T-cell (primary cell): Measurements from ENCODE around the gene ZNF160. TPM values are rescaled to one million over a fixed set of nuclear protein-coding genes. Genes with fewer than 3 reads are reported as not detected.

Experiments
- ATAC-seq, 4 experiments: fragments of 200-7000 bp in 3 of 4; fragments of 150-1000 bp in 1 of 4; cut with Tn5 transposase; replicated peaks in 1 of 4; 1 replicate in 3 of 4; 2 replicates in 1 of 4; pipeline ENCODE4 v1.10.0; 2021; ENCODE audit warnings: moderate library complexity in 3 of 4, mild to moderate bottlenecking in 2 of 4, moderate number of reproducible peaks in 1 of 4
- CTCF ChIA-PET, 2 donors: fragments of 300-600 bp; sonication (Branson Sonifier 250); formaldehyde crosslinking; loops; one replicate each; lab custom pipeline; 2022; ENCODE audit warnings: antibody characterized with exemption in 2 of 2; lab: Charles Lee
- POLR2A ChIA-PET, 2 donors: fragments of 300-600 bp; sonication (Branson Sonifier 250); formaldehyde crosslinking; loops; one replicate each; lab custom pipeline; 2022; ENCODE audit warnings: antibody characterized with exemption in 2 of 2; lab: Charles Lee
- DNase-seq, 35 experiments: peaks; one replicate each; pipeline versions ENCODE4 v3.0.0 to v3.0.0-alpha.2; 2013 to 2023
- H3K27ac ChIP-seq: one replicate; pipeline ENCODE4 v1.5.1; 2013; ENCODE audit warnings: low read length
- H3K27me3 ChIP-seq, 2 experiments: replicated peaks in 1 of 2; 1 replicate in 1 of 2; 2 replicates in 1 of 2; pipeline versions ENCODE4 v1.6.1 to v1.7.0; 2013; ENCODE audit warnings: low read length in 1 of 2, mixed read lengths in 1 of 2; ENCODE audit not compliant: control insufficient read depth in 2 of 2, insufficient read depth in 2 of 2; ENCODE audit errors: extremely low read depth in 1 of 2
- H3K36me3 ChIP-seq, 2 donors: 1 replicate in 1 of 2; 2 replicates in 1 of 2; pipeline versions ENCODE4 v1.6.1 to v1.7.0; 2013; ENCODE audit warnings: low read length in 1 of 2; ENCODE audit not compliant: control insufficient read depth in 2 of 2, insufficient read depth in 1 of 2; ENCODE audit errors: extremely low read depth in 1 of 2
- H3K4me1 ChIP-seq, 2 experiments: 1 replicate in 1 of 2; 2 replicates in 1 of 2; pipeline versions ENCODE4 v1.6.1 to v1.7.0; 2013; ENCODE audit warnings: low read length in 2 of 2, mixed read lengths in 1 of 2; ENCODE audit not compliant: insufficient read depth in 2 of 2, control insufficient read depth in 1 of 2; ENCODE audit errors: extremely low read depth in 1 of 2
- H3K4me3 ChIP-seq, 2 donors: 1 replicate in 1 of 2; 2 replicates in 1 of 2; pipeline versions ENCODE4 v1.5.1 to v1.7.0; 2013; ENCODE audit warnings: mild to moderate bottlenecking in 2 of 2, low read length in 1 of 2, moderate library complexity in 1 of 2; ENCODE audit not compliant: control insufficient read depth in 1 of 2; ENCODE audit errors: extremely low read depth in 1 of 2
- H3K9me3 ChIP-seq: 2 replicates; pipeline ENCODE4 v1.7.0; 2013
- H3K27ac Mint-ChIP-seq, 2 donors: one replicate each; pipeline ENCODE4 v1.8.0; 2020 to 2021; ENCODE audit warnings: mild to moderate bottlenecking in 2 of 2, mixed read lengths in 2 of 2
- H3K27me3 Mint-ChIP-seq, 2 donors: one replicate each; pipeline ENCODE4 v1.8.0; 2021 to 2022; ENCODE audit warnings: mixed read lengths in 2 of 2
- H3K36me3 Mint-ChIP-seq: one replicate; pipeline ENCODE4 v1.8.0; 2021; ENCODE audit warnings: mixed read lengths
- H3K4me1 Mint-ChIP-seq, 3 donors: one replicate each; pipeline ENCODE4 v1.8.0; 2020 to 2022; ENCODE audit warnings: mixed read lengths in 3 of 3, mild to moderate bottlenecking in 1 of 3
- H3K4me3 Mint-ChIP-seq, 3 donors: one replicate each; pipeline ENCODE4 v1.8.0; 2020 to 2022; ENCODE audit warnings: mild to moderate bottlenecking in 3 of 3, mixed read lengths in 3 of 3, moderate library complexity in 3 of 3
- H3K9me3 Mint-ChIP-seq, 3 donors: one replicate each; pipeline ENCODE4 v1.8.0; 2020 to 2022; ENCODE audit warnings: mixed read lengths in 3 of 3
- WGBS: methylation state at CpG from one replicate; pipeline ENCODE4 v1.1.5; 2013; ENCODE audit warnings: missing lambda C conversion rate; ENCODE audit not compliant: insufficient coverage; 5-methylcytosine and 5-hydroxymethylcytosine counted together
- total RNA-seq, 35 experiments: library from RNA in 6 of 35; stranded (reverse) in 6 of 35; fragments of 120-200 nt in 1 of 35; gene quantifications; one replicate each; pipeline versions ENCODE4 v1.2.1 to v1.2.4 and lab custom pipeline; 2013 to 2026

ZNF160 gene
- total RNA-seq (10 to 100 TPM; 45.6 to 57.8 (median 54.6) TPM), total RNA-seq (lab: John Stamatoyannopoulos, UW) (21.6 to 125 (median 51.3) reads per million in 29 experiments)
- 44.7 TPM for total RNA-seq (2013)

GRCh38 chr19:53103234-53104203 lies at the start of gene ZNF160:
TSS of gene ZNF160 (minus strand) at chr19:53103422. CDS start at chr19:53086276, 17,146 bp downstream.
- Mint-ChIP-seq H3K4me3 (peak within 1 kb of the TSS; percentile 88 to 92 (median 91)), H3K9me3 (peaks cover 0 to 17% (median 11%) of the 10 kb centered on the region in 3 donors), H3K27me3 (no peaks in the 10 kb centered on the region), H3K36me3 (peaks cover 31% of the 10 kb centered on the region), H3K27ac (peak within 1 kb of the TSS; percentile 90 to 92), H3K4me1 (peaks cover 30 to 36% (median 36%) of the 10 kb centered on the region in 3 donors)
- under 1% methylated on average over 58 of the region's 67 CpGs for WGBS
- H3K4me1 ChIP-seq = peaks cover 16 to 28% of the 10 kb centered on the region in 2 experiments
- DNase-seq = peak; percentile 94 to 100 (median 98)
- ChIA-PET POLR2A (no interaction called here), CTCF (interaction anchor here in 1 of 2 donors (0.8 kb wide), 1 partner anchor 53 kb away, joined by 3 read pairs; no protein-coding TSS in a partner anchor)
- peak; percentile 93 to 96 (median 94) for ATAC-seq
- peaks cover 0 to 4% of the 10 kb centered on the region in 2 experiments for H3K27me3 ChIP-seq
- H3K27ac ChIP-seq = peak within 1 kb of the TSS; percentile 93
- H3K4me3 ChIP-seq = peak within 1 kb of the TSS; percentile 95 to 99
- peaks cover 6 to 8% of the 10 kb centered on the region in 2 donors for H3K36me3 ChIP-seq
- H3K9me3 ChIP-seq = peaks cover 6% of the 10 kb centered on the region

- no peaks in the 10 kb centered on the region for H3K27me3 ChIP-seq
- no peak for ATAC-seq
- ChIA-PET POLR2A (interaction anchor here in 1 of 2 donors (0.6 kb wide), 1 partner anchor 971 kb away, joined by 3 read pairs; no protein-coding TSS in a partner anchor), CTCF (no interaction called here)
- H3K4me1 Mint-ChIP-seq = no peaks in the 10 kb centered on the region
- H3K9me3 ChIP-seq = peaks cover 14% of the 10 kb centered on the region
- no peaks in the 10 kb centered on the region for H3K27me3 Mint-ChIP-seq
- peaks cover 82% of the 10 kb centered on the region for H3K36me3 Mint-ChIP-seq
- no peak overlapping the region for H3K4me3 Mint-ChIP-seq
- no peak overlapping the region for H3K27ac ChIP-seq
- H3K27ac Mint-ChIP-seq = no peak overlapping the region
- peaks cover 11 to 14% of the 10 kb centered on the region in 2 donors for H3K36me3 ChIP-seq
- H3K9me3 Mint-ChIP-seq = peaks cover 13 to 52% (median 46%) of the 10 kb centered on the region in 3 donors
- no peak overlapping the region for H3K4me3 ChIP-seq
- no peak for DNase-seq
- no peaks in the 10 kb centered on the region for H3K4me1 ChIP-seq
These were observed 44.4 kb upstream of the ZNF160 start for GRCh38 chr19:53147645-53148044.

GRCh38 chr19:53140351-53140750 lies 37.1 kb upstream of the ZNF160 start:
- ATAC-seq = no peak
- H3K27ac ChIP-seq = no peak overlapping the region
- ChIA-PET CTCF (no interaction called here), POLR2A (no interaction called here)
- Mint-ChIP-seq H3K9me3 (peaks cover 8 to 60% (median 55%) of the 10 kb centered on the region in 3 donors), H3K27me3 (no peaks in the 10 kb centered on the region), H3K4me1 (no peaks in the 10 kb centered on the region), H3K4me3 (no peak overlapping the region), H3K36me3 (peaks cover 56% of the 10 kb centered on the region), H3K27ac (no peak overlapping the region)
- WGBS = no CpG with 5 or more reads among the region's 4 CpGs
- no peak for DNase-seq
- H3K9me3 ChIP-seq = peaks cover 41% of the 10 kb centered on the region
- no peaks in the 10 kb centered on the region for H3K4me1 ChIP-seq
- peaks cover 3 to 8% of the 10 kb centered on the region in 2 donors for H3K36me3 ChIP-seq
- no peaks in the 10 kb centered on the region for H3K27me3 ChIP-seq
- peak overlapping the region in 1 of 2 donors; percentile 47 for H3K4me3 ChIP-seq

GRCh38 chr19:53136432-53136831 lies 33.2 kb upstream of the ZNF160 start:
- Mint-ChIP-seq H3K36me3 (peaks cover 35% of the 10 kb centered on the region), H3K4me3 (no peak overlapping the region), H3K27ac (no peak overlapping the region), H3K9me3 (peaks cover 15 to 49% (median 40%) of the 10 kb centered on the region in 3 donors), H3K27me3 (peaks cover 7% of the 10 kb centered on the region in 2 donors), H3K4me1 (peaks cover 7 to 9% (median 9%) of the 10 kb centered on the region in 3 donors)
- ChIA-PET CTCF (no interaction called here), POLR2A (no interaction called here)
- DNase-seq (no peak), ATAC-seq (no peak)
- peaks cover 0 to 10% of the 10 kb centered on the region in 2 experiments for H3K4me1 ChIP-seq
- no peak overlapping the region for H3K4me3 ChIP-seq
- peaks cover 25% of the 10 kb centered on the region for H3K9me3 ChIP-seq
- H3K27me3 ChIP-seq = peaks cover 0 to 14% of the 10 kb centered on the region in 2 experiments
- WGBS = no CpG with 5 or more reads among the region's 3 CpGs
- no peak overlapping the region for H3K27ac ChIP-seq
- H3K36me3 ChIP-seq = no peaks in the 10 kb centered on the region

GRCh38 chr19:53132141-53132991 lies 29.1 kb upstream of the ZNF160 start, which contains the start of gene ZNF415:
TSS of gene ZNF415 (minus strand) at chr19:53132910. CDS start at chr19:53122676, 10,234 bp downstream.
- Mint-ChIP-seq H3K27me3 (peaks cover 9 to 17% of the 10 kb centered on the region in 2 donors), H3K9me3 (peaks cover 19 to 41% (median 27%) of the 10 kb centered on the region in 3 donors), H3K27ac (no peak within 1 kb of the TSS), H3K36me3 (peaks cover 25% of the 10 kb centered on the region), H3K4me1 (peaks cover 10 to 12% (median 12%) of the 10 kb centered on the region in 3 donors), H3K4me3 (peak within 1 kb of the TSS; percentile 47 to 76 (median 69))
- DNase-seq = peak in 30 of 35 experiments; percentile 2 to 56 (median 29)
- POLR2A ChIA-PET = no interaction called here
- Histone ChIP-seq H3K27me3 (peaks cover 0 to 15% of the 10 kb centered on the region in 2 experiments), H3K9me3 (peaks cover 3% of the 10 kb centered on the region), H3K4me1 (peaks cover 0 to 10% of the 10 kb centered on the region in 2 experiments), H3K36me3 (no peaks in the 10 kb centered on the region), H3K27ac (no peak within 1 kb of the TSS), H3K4me3 (peak within 1 kb of the TSS; percentile 42 to 67)
- ATAC-seq = peak in 2 of 4 experiments; percentile 55
- CTCF ChIA-PET = no interaction called here
- WGBS = 5% methylated on average over 43 of the region's 51 CpGs
